ENCODE data around the gene CPE. TPM values are rescaled to one million over a fixed set of nuclear protein-coding genes. Genes with fewer than 3 reads are reported as not detected.

Gene CPE
- total RNA-seq, 2 experiments from 2014 or later, result not detected

DNA sequence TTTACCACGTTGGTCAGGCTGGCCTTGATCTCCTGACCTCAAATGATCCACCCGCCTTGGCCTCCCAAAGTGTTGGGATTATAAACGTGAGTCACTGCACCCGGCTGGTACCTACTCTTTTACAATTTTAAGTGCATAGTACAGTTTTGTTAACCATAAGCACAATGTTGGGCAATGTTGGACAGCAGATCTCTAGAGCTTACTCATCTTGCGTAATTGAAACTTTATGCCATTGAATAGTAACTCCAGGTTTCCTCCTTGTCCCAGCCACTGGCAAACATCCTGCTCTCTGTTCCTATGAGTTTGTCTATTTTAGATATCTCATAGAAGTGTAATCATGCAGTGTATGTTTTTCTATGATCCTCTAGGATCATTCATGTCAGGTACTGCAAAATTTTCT is 9.3 kb upstream of the CPE start:
- CTCF ChIA-PET (ENCODE audit: unreplicated experiment), result no interaction called here
- H3K36me3 ChIP-seq (ENCODE audit: insufficient read depth, low read length), result no peaks in the 10 kb centered on the region
- DNase-seq (ENCODE audit: low spot score), result no peak
- no peaks in the 10 kb centered on the region for H3K4me1 ChIP-seq (ENCODE audit: insufficient read depth, low read length, poor library complexity, severe bottlenecking)
- H3K4me3 ChIP-seq (ENCODE audit: low read depth, low read length, poor library complexity, severe bottlenecking), result no peak overlapping the region
- H4K20me1 ChIP-seq (ENCODE audit: insufficient read depth, low read length), result no peaks in the 10 kb centered on the region
- no peak overlapping the region for H2AFZ ChIP-seq (ENCODE audit: low read length)
- no TSS peak for BruUV-seq (replicated peaks)
- no peak for TF ChIP-seq EZH2phosphoT487 (IDR thresholded peaks at IDR 0.05; ENCODE audit: borderline replicate concordance, low read depth, low read length)
- TF ChIP-seq, protein P1, sequence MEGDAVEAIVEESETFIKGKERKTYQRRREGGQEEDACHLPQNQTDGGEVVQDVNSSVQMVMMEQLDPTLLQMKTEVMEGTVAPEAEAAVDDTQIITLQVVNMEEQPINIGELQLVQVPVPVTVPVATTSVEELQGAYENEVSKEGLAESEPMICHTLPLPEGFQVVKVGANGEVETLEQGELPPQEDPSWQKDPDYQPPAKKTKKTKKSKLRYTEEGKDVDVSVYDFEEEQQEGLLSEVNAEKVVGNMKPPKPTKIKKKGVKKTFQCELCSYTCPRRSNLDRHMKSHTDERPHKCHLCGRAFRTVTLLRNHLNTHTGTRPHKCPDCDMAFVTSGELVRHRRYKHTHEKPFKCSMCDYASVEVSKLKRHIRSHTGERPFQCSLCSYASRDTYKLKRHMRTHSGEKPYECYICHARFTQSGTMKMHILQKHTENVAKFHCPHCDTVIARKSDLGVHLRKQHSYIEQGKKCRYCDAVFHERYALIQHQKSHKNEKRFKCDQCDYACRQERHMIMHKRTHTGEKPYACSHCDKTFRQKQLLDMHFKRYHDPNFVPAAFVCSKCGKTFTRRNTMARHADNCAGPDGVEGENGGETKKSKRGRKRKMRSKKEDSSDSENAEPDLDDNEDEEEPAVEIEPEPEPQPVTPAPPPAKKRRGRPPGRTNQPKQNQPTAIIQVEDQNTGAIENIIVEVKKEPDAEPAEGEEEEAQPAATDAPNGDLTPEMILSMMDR (conservative IDR thresholded peaks at IDR 0.05; ENCODE audit: low read length), result no peak
- POLR2A ChIA-PET, result no interaction called here
- H3K4me2 ChIP-seq (ENCODE audit: low read length), result no peak overlapping the region
- H3K27ac ChIP-seq (ENCODE audit: low read depth, low read length, poor library complexity, severe bottlenecking), result no peak overlapping the region
- no peaks in the 10 kb centered on the region for H3K79me2 ChIP-seq (ENCODE audit: insufficient read depth, low read depth, low read length)
- H3K9me2 ChIP-seq (ENCODE audit: insufficient read depth, low read length), result no peaks in the 10 kb centered on the region
- intact Hi-C loops (cut with micrococcal nuclease; ENCODE audit: unreplicated experiment), result no loop called here
- no peaks in the 10 kb centered on the region for H3K9me3 ChIP-seq (ENCODE audit: low read length)

DNA sequence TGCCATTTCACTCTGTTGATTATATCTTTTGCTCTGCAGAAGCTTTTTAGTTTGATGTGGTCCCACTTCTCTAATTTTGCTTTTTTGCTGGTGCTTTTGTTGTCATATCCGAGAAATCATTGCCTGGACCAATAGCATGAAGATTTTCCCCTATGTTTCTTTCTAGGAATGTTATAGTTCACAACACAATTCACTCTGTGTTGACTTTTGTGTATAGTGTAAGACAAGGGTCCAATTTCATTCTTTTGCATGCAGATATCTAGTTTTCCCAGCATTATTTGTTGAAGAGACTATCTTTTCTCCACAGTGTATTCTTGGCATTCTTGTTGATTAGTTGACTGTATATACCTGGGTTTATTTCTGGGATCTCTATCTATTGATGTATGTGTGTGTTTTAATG is 8.3 kb upstream of the CPE start:
- BruUV-seq (replicated peaks), result no TSS peak
- Histone ChIP-seq H3K9me2 (ENCODE audit: insufficient read depth, low read length) (no peaks in the 10 kb centered on the region), H3K9me3 (ENCODE audit: low read length) (no peaks in the 10 kb centered on the region), H3K4me3 (ENCODE audit: low read depth, low read length, poor library complexity, severe bottlenecking) (no peak overlapping the region), H3K36me3 (ENCODE audit: insufficient read depth, low read length) (no peaks in the 10 kb centered on the region), H3K4me2 (ENCODE audit: low read length) (no peak overlapping the region), H3K79me2 (ENCODE audit: insufficient read depth, low read depth, low read length) (no peaks in the 10 kb centered on the region), H3K27ac (ENCODE audit: low read depth, low read length, poor library complexity, severe bottlenecking) (no peak overlapping the region), H3K4me1 (ENCODE audit: insufficient read depth, low read length, poor library complexity, severe bottlenecking) (no peaks in the 10 kb centered on the region), H2AFZ (ENCODE audit: low read length) (no peak overlapping the region), H4K20me1 (ENCODE audit: insufficient read depth, low read length) (no peaks in the 10 kb centered on the region)
- ChIA-PET POLR2A (no interaction called here), CTCF (ENCODE audit: unreplicated experiment) (no interaction called here)
- DNase-seq (ENCODE audit: low spot score), result no peak
- intact Hi-C loops (cut with micrococcal nuclease; ENCODE audit: unreplicated experiment), result no loop called here
- no peak for TF ChIP-seq EZH2phosphoT487 (IDR thresholded peaks at IDR 0.05; ENCODE audit: borderline replicate concordance, low read depth, low read length)
- TF ChIP-seq, protein P1 (conservative IDR thresholded peaks at IDR 0.05; ENCODE audit: low read length), result no peak

DNA sequence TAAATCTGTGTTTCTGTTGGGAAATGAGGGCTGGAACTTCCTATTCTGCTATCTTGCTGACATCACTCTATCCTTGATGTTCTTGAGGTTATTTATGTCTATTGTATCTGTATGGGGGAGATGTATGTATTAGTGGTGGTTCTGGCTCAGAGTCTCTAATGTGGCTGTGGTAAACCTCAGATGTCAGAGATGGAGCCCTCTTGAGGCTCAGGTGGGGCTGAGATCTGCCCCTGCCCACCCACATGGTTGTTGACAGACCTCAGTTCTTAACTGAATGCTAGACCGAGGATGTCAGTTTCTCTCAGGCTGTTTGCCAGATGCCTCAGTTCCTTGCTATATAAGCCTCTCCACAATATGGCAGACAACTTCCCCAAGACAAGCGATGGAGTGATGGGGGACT is 3.3 kb upstream of the CPE start:
- H3K4me2 ChIP-seq (ENCODE audit: low read length), result no peak overlapping the region
- no peak overlapping the region for H3K27ac ChIP-seq (ENCODE audit: low read depth, low read length, poor library complexity, severe bottlenecking)
- no peak overlapping the region for H3K4me3 ChIP-seq (ENCODE audit: low read depth, low read length, poor library complexity, severe bottlenecking)
- no peaks in the 10 kb centered on the region for H4K20me1 ChIP-seq (ENCODE audit: insufficient read depth, low read length)
- no peak for DNase-seq (ENCODE audit: low spot score)
- no peaks in the 10 kb centered on the region for H3K79me2 ChIP-seq (ENCODE audit: insufficient read depth, low read depth, low read length)
- no peaks in the 10 kb centered on the region for H3K9me2 ChIP-seq (ENCODE audit: insufficient read depth, low read length)
- no peaks in the 10 kb centered on the region for H3K36me3 ChIP-seq (ENCODE audit: insufficient read depth, low read length)
- no peaks in the 10 kb centered on the region for H3K4me1 ChIP-seq (ENCODE audit: insufficient read depth, low read length, poor library complexity, severe bottlenecking)
- no TSS peak for BruUV-seq (replicated peaks)
- H3K9me3 ChIP-seq (ENCODE audit: low read length), result no peaks in the 10 kb centered on the region
- TF ChIP-seq, protein P1 (conservative IDR thresholded peaks at IDR 0.05; ENCODE audit: low read length), result no peak
- TF ChIP-seq EZH2phosphoT487 (IDR thresholded peaks at IDR 0.05; ENCODE audit: borderline replicate concordance, low read depth, low read length), result no peak
- POLR2A ChIA-PET, result interaction anchor here (0.6 to 1.1 kb wide), 3 partner anchors 8 to 13 kb away, joined by 3 to 4 read pairs (median 3); no protein-coding TSS in a partner anchor
- intact Hi-C loops (cut with micrococcal nuclease; ENCODE audit: unreplicated experiment), result no loop called here
- H2AFZ ChIP-seq (ENCODE audit: low read length), result no peak overlapping the region
- CTCF ChIA-PET (ENCODE audit: unreplicated experiment), result no interaction called here
